Stimulated activated naive CD8-positive, alpha-beta T cell treated with anti-CD3 and anti-CD28 coated beads, Interleukin-15, Interleukin-2, amounts not matched to agents 100 ng/mL and 50 ng/mL, for 24 hours (primary cell): Measurements from ENCODE around the gene ANKRD44.

Source experiments
- H3K27ac Mint-ChIP-seq: one replicate; pipeline ENCODE4 v1.8.0; 2021; ENCODE audit warnings: mild to moderate bottlenecking, mixed read lengths
- H3K27me3 Mint-ChIP-seq: one replicate; pipeline ENCODE4 v1.8.0; 2021; ENCODE audit warnings: mixed read lengths
- H3K36me3 Mint-ChIP-seq: one replicate; pipeline ENCODE4 v1.8.0; 2021; ENCODE audit warnings: low read depth, mixed read lengths
- H3K4me1 Mint-ChIP-seq: one replicate; pipeline ENCODE4 v1.8.0; 2021; ENCODE audit warnings: low read depth, mixed read lengths
- H3K4me3 Mint-ChIP-seq: one replicate; pipeline ENCODE4 v1.8.0; 2021; ENCODE audit warnings: mild to moderate bottlenecking, mixed read lengths
- H3K9me3 Mint-ChIP-seq: one replicate; pipeline ENCODE4 v1.8.0; 2021; ENCODE audit warnings: mixed read lengths

Gene ANKRD44

GRCh38 chr2:196987649-196988364, 322.8 kb downstream of the ANKRD44 start:
- Mint-ChIP-seq H3K27ac (peak overlapping the region; percentile 97), H3K36me3 (peaks cover 71% of the 10 kb centered on the region), H3K4me3 (peak overlapping the region; percentile 79), H3K27me3 (no peaks in the 10 kb centered on the region), H3K9me3 (no peaks in the 10 kb centered on the region), H3K4me1 (peaks cover 83% of the 10 kb centered on the region)

GRCh38 chr2:196987298-196987648, 323.3 kb downstream of the ANKRD44 start:
- H3K4me3 Mint-ChIP-seq, result peak overlapping the region; percentile 79
- peaks cover 82% of the 10 kb centered on the region for H3K4me1 Mint-ChIP-seq
- H3K27ac Mint-ChIP-seq, result peak overlapping the region; percentile 97
- no peaks in the 10 kb centered on the region for H3K27me3 Mint-ChIP-seq
- no peaks in the 10 kb centered on the region for H3K9me3 Mint-ChIP-seq
- H3K36me3 Mint-ChIP-seq, result peaks cover 68% of the 10 kb centered on the region

- peaks cover 67% of the 10 kb centered on the region for H3K4me1 Mint-ChIP-seq
- peaks cover 52% of the 10 kb centered on the region for H3K36me3 Mint-ChIP-seq
- no peaks in the 10 kb centered on the region for H3K27me3 Mint-ChIP-seq
- H3K9me3 Mint-ChIP-seq, result no peaks in the 10 kb centered on the region
- no peak overlapping the region for H3K4me3 Mint-ChIP-seq
- H3K27ac Mint-ChIP-seq, result peak overlapping the region; percentile 56
Observed at GRCh38 chr2:196985511-196986183, 324.9 kb downstream of the ANKRD44 start.

- peak overlapping the region; percentile 56 for H3K27ac Mint-ChIP-seq
Observed at GRCh38 chr2:196984903-196985302, 325.7 kb downstream of the ANKRD44 start.

GRCh38 chr2:196983934-196984333, 326.6 kb downstream of the ANKRD44 start:
- H3K27ac Mint-ChIP-seq, result no peak overlapping the region
- H3K27me3 Mint-ChIP-seq, result no peaks in the 10 kb centered on the region
- peaks cover 37% of the 10 kb centered on the region for H3K36me3 Mint-ChIP-seq
- H3K9me3 Mint-ChIP-seq, result no peaks in the 10 kb centered on the region
- peaks cover 49% of the 10 kb centered on the region for H3K4me1 Mint-ChIP-seq
- H3K4me3 Mint-ChIP-seq, result no peak overlapping the region

More at GRCh38 chr2:196984903-196985302, 325.7 kb downstream of the ANKRD44 start:
- no peak overlapping the region for H3K4me3 Mint-ChIP-seq
- no peaks in the 10 kb centered on the region for H3K27me3 Mint-ChIP-seq
- no peaks in the 10 kb centered on the region for H3K9me3 Mint-ChIP-seq
- H3K4me1 Mint-ChIP-seq, result peaks cover 59% of the 10 kb centered on the region
- peaks cover 45% of the 10 kb centered on the region for H3K36me3 Mint-ChIP-seq

GRCh38 chr2:196980473-196980872, 330.1 kb downstream of the ANKRD44 start:
- no peak overlapping the region for H3K27ac Mint-ChIP-seq
- H3K9me3 Mint-ChIP-seq, result peaks cover 5% of the 10 kb centered on the region
- H3K4me1 Mint-ChIP-seq, result peaks cover 22% of the 10 kb centered on the region
- H3K4me3 Mint-ChIP-seq, result no peak overlapping the region
- no peaks in the 10 kb centered on the region for H3K27me3 Mint-ChIP-seq
- peaks cover 8% of the 10 kb centered on the region for H3K36me3 Mint-ChIP-seq

GRCh38 chr2:196980001-196980400, 330.6 kb downstream of the ANKRD44 start:
- peaks cover 4% of the 10 kb centered on the region for H3K36me3 Mint-ChIP-seq
- H3K4me1 Mint-ChIP-seq, result peaks cover 19% of the 10 kb centered on the region
- no peaks in the 10 kb centered on the region for H3K27me3 Mint-ChIP-seq
- H3K4me3 Mint-ChIP-seq, result no peak overlapping the region
- no peak overlapping the region for H3K27ac Mint-ChIP-seq
- peaks cover 5% of the 10 kb centered on the region for H3K9me3 Mint-ChIP-seq

- peaks cover 12% of the 10 kb centered on the region for H3K4me1 Mint-ChIP-seq
- H3K36me3 Mint-ChIP-seq, result no peaks in the 10 kb centered on the region
- H3K9me3 Mint-ChIP-seq, result peaks cover 5% of the 10 kb centered on the region
- H3K27me3 Mint-ChIP-seq, result no peaks in the 10 kb centered on the region
- no peak overlapping the region for H3K27ac Mint-ChIP-seq
- H3K4me3 Mint-ChIP-seq, result no peak overlapping the region
Observed at GRCh38 chr2:196977507-196977906, 333.1 kb downstream of the ANKRD44 start.

GRCh38 chr2:196974970-196975369, 335.6 kb downstream of the ANKRD44 start:
- H3K9me3 Mint-ChIP-seq, result peaks cover 5% of the 10 kb centered on the region
- H3K4me3 Mint-ChIP-seq, result no peak overlapping the region
- H3K27ac Mint-ChIP-seq, result no peak overlapping the region
- no peaks in the 10 kb centered on the region for H3K27me3 Mint-ChIP-seq
- H3K4me1 Mint-ChIP-seq, result peaks cover 14% of the 10 kb centered on the region
- no peaks in the 10 kb centered on the region for H3K36me3 Mint-ChIP-seq

GRCh38 chr2:196971574-196972279, 338.9 kb downstream of the ANKRD44 start:
- no peak overlapping the region for H3K4me3 Mint-ChIP-seq
- no peaks in the 10 kb centered on the region for H3K27me3 Mint-ChIP-seq
- H3K27ac Mint-ChIP-seq, result no peak overlapping the region
- H3K9me3 Mint-ChIP-seq, result no peaks in the 10 kb centered on the region
- H3K4me1 Mint-ChIP-seq, result peaks cover 10% of the 10 kb centered on the region
- no peaks in the 10 kb centered on the region for H3K36me3 Mint-ChIP-seq

- Mint-ChIP-seq H3K4me1 (peaks cover 8% of the 10 kb centered on the region), H3K27ac (no peak overlapping the region), H3K9me3 (no peaks in the 10 kb centered on the region), H3K27me3 (no peaks in the 10 kb centered on the region), H3K4me3 (no peak overlapping the region), H3K36me3 (no peaks in the 10 kb centered on the region)
Observed at GRCh38 chr2:196970099-196970498, 340.5 kb downstream of the ANKRD44 start.

- Mint-ChIP-seq H3K9me3 (no peaks in the 10 kb centered on the region), H3K4me3 (no peak overlapping the region), H3K4me1 (peaks cover 9% of the 10 kb centered on the region), H3K36me3 (no peaks in the 10 kb centered on the region), H3K27me3 (no peaks in the 10 kb centered on the region), H3K27ac (no peak overlapping the region)
Observed at GRCh38 chr2:196968516-196968915, 342.1 kb downstream of the ANKRD44 start.

GRCh38 chr2:196967775-196968174, 342.8 kb downstream of the ANKRD44 start:
- Mint-ChIP-seq H3K4me3 (no peak overlapping the region), H3K36me3 (no peaks in the 10 kb centered on the region), H3K27ac (no peak overlapping the region), H3K9me3 (no peaks in the 10 kb centered on the region), H3K27me3 (no peaks in the 10 kb centered on the region), H3K4me1 (peaks cover 14% of the 10 kb centered on the region)

- Mint-ChIP-seq H3K9me3 (no peaks in the 10 kb centered on the region), H3K27me3 (no peaks in the 10 kb centered on the region), H3K4me3 (no peak overlapping the region), H3K4me1 (peaks cover 16% of the 10 kb centered on the region), H3K27ac (no peak overlapping the region), H3K36me3 (no peaks in the 10 kb centered on the region)
Observed at GRCh38 chr2:196967116-196967515, 343.5 kb downstream of the ANKRD44 start.

- H3K27ac Mint-ChIP-seq, result no peak overlapping the region
- no peak overlapping the region for H3K4me3 Mint-ChIP-seq
- H3K27me3 Mint-ChIP-seq, result no peaks in the 10 kb centered on the region
- no peaks in the 10 kb centered on the region for H3K9me3 Mint-ChIP-seq
- no peaks in the 10 kb centered on the region for H3K36me3 Mint-ChIP-seq
- peaks cover 26% of the 10 kb centered on the region for H3K4me1 Mint-ChIP-seq
Observed at GRCh38 chr2:196966061-196966460, 344.5 kb downstream of the ANKRD44 start.
